ENCODE data around the gene DDC.
"Not testable (repeated sequence)": the region's sequence is repeated elsewhere in the genome, so short reads cannot be mapped to it uniquely, and the experiment has no call there.

DDC gene

DNA sequence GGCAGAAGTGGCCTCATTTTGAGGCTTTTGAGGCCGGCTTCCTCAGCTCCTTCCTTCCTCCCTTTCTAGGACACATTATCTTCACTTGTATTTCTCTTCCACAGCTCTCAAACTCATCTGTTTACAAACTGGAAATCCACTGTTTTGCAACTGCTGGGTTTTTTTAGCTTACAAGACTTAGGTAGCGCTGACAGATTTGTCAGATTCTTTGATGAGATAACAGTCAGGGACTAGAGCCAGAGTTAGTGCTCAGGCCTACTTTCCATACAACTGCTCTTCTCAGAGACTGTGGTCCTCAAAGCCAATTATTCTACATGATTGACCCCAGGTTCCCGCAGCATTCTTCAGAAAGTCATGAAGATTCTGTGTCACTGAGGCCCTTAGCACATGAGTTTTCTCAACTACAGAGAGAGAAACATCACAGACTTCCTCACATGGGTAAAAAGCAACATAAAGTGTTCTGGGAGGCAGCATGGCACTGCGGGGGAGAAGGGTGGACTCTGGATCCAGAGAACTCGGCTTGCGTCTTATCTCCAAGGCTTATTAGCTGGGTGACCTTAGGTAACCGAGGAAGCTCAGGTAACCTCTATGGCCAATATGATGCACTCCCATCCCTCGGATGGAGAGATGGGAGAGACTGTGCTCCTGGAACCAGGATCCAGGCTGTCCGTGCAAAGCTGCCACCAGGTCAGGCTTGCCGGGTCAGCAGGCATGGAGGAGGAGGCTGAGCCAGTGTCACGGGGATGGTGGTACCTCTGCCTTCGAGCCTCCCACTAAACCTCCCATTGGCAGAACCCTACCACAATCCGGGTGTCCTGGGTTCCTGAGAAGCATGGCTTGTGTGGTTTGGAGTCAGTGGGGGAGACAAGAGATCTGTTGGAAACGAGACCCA is 10.5 kb downstream of the DDC start:
- ATAC-seq (no peak), DNase-seq (no peak)

- ATAC-seq (no peak), DNase-seq (no peak)
Measured at GRCh38 chr7:50553973-50554372, 11.2 kb downstream of the DDC start.

DNA sequence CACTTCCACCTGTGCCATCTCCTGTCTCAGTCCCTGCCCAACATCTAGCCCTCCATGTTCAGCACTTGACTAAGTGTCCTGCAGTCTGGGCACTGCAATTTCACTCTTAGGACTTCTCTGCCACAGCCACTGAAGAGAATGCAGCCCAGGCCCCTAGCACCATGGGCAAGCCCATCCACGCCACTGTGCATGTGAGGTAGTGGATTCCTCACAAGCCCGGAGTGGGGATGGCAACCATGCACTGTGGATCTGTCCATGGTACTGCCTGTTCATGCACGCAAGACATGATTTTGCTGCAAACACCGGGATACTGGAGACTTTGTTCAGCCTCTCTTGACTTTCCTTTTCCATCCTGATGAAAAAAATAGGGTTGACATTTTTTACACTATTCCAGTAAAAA is 12.3 kb downstream of the DDC start:
- DNase-seq (no peak), ATAC-seq (no peak)

GRCh38 chr7:50552139-50552538 is 13.1 kb downstream of the DDC start:
- no peak for ATAC-seq
- no peak for DNase-seq

DNA sequence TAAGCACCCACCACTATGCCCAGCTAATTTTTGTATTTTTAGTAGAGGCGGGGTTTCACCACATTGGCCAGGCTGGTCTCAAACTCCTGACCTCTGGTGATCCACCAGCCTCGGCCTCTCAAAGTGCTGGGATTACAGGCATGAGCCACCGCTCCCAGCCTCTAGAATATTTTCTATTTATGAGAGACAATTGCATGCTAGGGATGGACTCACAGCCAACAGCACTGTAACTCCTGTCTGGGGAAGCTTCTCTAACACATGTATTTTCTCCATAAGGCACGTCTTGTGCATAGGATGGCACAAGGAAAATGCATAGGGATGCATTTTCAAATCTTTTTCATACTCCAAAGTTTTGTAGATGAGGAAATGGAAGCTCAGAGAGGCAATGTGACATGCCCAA is 19.6 kb downstream of the DDC start:
- ATAC-seq, DNase-seq: not testable (repeated sequence)

DNA sequence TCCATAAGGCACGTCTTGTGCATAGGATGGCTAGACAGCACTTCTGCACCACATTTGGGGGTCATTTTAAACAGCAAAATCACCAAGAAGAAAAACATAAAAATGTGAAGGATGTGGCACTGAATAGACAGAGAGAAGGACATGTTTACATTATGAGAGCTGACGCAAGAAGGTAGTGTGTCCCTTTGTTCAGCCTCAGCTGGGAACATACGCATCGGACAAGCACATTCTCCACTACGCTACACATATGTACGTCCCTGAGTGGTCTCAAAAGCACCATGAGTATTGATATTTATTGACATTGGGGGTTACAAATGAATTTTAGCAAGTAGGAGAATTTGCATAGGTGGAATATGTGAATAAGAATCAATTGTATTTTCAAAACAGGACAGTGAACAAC is 20.2 kb downstream of the DDC start:
- DNase-seq (no peak), ATAC-seq (no peak)

- ATAC-seq: no peak
Measured at GRCh38 chr7:50543776-50544442, 21.3 kb downstream of the DDC start.

GRCh38 chr7:50542132-50542531 is 23.1 kb downstream of the DDC start:
- ATAC-seq (no peak), DNase-seq (no peak)

More at GRCh38 chr7:50543776-50544442, 21.3 kb downstream of the DDC start:
- no peak for DNase-seq

DNA sequence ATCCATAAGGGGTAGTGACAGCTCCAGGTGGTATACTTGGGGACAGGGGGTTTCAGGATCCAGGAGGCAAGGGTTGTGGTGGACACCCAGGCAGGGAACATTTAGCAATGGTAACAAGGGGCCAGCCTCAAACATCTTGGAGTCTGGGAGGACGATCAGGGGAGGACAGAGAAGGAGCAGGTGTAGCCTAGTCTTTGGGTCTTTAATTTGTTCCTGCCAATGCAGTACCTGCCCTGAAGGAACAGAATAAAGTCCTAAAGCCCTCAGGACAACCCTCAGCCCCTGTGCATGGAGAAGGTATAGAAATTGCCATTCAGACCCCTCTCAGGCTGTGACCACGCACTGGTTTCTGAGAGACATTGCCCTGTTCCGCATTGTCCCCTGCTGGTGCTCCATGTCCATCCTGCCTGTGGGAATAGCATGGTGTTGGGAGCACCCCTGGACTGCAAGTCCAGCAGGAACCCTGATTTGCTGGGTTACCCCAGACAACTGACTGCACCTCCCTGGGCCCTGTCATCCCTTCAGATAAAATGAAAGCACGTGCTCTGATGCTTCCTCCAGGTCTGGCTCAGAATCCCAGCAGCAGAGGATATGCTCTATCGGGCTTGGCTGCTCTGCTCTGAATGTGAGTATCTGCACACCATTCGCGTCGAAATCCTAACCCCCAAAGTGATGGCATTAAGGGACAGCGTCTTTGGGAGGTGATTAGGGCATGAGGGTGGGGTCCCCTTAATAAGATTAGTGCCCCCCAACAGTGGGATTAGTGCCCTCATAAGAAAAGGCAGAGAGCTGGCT is 24.2 kb downstream of the DDC start:
- ATAC-seq (no peak), DNase-seq (no peak)

DNA sequence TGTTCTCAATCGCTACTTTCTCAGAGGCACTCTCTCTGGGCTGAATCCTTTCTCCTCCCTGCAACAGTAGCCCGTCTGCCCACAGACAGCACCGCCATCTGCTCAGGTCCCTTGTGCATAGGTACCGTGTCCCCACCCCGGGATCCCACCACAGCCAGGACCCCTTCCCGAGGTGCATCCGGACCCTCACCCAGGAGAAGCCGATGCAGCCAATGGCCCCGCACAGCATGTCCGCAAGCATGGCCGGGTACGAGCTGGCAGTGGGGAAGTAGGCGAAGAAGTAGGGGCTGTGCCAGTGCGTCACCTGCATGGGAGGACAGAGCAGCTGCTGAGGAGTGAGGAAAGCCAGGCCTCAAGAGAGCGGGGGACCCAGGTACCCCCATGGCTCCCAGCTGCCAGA is 25.5 kb downstream of the DDC start:
- DNase-seq: no peak
- ATAC-seq: no peak

- no peak for ATAC-seq
- no peak for DNase-seq
Measured at GRCh38 chr7:50538478-50538877, 26.7 kb downstream of the DDC start.

- ATAC-seq: no peak
- DNase-seq: no peak
Measured at GRCh38 chr7:50537417-50537816, 27.8 kb downstream of the DDC start.

GRCh38 chr7:50535291-50535711 is 29.9 kb downstream of the DDC start:
- not testable (repeated sequence) for DNase-seq, ATAC-seq

DNA sequence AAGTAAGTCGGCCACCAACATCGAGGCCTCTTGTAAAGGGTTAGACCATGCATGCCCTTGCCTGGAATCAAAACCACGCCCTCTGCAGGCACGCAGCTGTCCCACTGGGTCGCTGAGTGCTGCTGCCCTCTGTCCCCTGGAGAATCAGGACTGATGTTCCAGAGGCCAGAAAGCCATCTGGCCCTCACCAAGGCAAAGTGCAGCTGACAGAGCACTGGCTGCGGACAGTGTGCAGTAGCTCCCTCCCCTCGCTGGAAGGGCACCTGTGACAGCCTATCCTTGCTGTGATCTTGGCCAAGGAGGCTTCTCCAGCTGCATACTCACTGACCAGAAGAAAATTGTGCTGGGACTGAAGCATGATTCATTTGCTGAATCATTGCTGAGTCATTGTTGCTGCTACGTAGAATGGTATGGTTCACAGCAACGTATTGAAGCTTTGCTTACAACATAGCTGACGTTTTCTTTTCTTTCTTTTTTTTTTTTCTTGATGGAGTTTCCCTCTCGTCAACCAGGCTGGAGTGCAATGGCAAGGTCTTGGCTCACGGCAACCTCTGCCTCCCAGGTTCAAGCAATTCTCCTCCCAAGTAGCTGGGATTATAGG is 30.4 kb downstream of the DDC start:
- ATAC-seq: peak; percentile 54
- DNase-seq: no peak

- ATAC-seq (no peak), DNase-seq (no peak)
Measured at GRCh38 chr7:50533866-50534265, 31.3 kb downstream of the DDC start.

DNA sequence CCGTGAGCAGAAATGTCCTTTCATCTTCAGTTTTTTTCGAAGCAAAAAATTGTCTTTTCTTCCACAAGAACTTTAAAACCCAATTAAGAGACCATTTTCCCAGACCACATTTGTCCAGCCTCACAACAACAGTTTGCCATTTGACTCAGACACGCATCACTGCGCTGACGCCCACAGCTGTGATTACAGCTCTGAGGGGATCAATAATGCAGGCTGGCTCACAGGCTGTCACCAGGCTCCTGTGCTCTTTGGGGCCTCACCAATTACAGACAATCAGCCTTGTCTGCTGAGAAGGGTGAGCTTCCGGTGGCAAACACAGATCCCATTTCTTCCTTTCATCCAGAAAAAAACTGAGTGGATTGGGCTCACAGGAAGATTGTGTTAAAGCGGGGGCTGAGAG is 33.3 kb downstream of the DDC start:
- ATAC-seq (no peak), DNase-seq (no peak)

DNA sequence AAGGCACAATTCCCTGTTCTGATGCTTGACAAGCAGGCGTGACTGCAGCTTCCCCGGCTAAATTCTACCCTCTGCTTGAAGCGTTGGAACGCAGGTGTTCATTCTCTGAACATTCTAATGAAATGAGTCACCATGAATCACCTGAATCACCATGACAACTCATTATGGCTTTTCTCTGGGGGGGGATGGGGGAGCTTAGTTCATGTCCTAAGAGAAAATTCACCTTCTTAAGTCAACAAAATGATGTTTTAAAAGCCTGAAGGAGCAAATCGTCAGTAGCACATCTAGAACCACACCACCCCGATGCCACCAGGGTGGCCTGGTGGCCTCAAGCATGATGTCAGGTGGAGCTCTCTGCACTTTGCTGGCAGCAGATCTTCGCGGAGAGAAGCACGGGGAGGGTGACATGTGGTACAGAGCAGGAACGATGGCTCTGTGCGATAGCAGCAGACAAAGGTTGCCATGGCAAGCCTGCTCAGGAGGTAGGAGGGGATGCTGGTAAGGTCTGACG is 33.7 kb downstream of the DDC start:
- no peak for DNase-seq
- ATAC-seq: peak; percentile 41

DNA sequence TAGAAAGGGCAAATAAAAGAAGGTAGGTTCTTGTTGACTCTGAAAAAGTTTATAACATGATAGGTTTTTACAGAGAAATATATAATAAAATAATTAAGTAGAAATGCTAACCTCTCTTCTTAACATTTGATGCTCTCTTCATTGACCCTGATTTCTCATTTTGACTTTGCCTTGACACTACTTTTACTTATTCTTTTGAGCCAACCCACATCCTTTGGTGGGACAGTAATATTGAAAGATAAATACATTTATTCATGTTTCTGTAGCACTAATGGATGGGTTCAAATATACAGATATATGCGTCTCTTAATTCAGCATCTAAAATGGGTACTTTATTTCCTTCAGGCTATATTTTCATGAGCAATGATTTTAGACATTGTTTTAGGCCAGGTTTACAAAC is 34.4 kb downstream of the DDC start:
- DNase-seq: no peak
- ATAC-seq: no peak

DNA sequence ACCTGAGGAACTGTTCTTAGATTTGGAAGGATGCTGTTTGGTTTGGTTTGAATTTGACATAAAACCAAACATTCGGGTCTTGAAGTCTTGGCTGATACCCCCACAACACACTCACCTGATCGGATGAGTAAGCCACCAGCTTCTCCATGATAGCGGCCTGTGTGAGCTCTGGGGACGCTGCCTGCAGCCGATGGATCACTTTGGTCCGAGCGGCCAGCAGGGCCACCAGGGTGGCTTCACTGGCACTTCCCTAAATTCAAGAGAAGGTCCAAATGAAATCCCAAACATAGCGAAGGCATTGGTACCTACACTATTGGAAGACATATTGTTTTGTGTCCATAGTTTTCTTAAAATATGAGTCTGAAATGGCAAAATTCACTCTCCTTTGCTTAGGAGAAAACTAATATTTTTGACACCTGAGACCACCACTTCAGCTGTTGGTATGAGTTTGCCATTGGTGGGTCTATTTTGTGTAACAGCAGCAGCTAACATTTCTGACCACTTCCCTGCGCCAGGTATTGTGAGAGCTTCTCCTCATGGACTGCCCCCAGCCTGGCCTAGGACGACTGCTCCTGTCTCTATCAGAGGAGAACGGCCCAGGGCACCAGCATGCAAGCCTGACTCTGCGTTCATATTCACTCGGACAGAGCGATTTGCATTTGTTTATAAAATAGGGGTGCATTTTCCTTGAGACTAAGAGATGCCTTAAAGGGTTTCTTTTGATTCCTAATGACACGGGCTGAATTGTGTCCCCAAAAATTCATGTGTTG is 35.9 kb downstream of the DDC start:
- DNase-seq (no peak), ATAC-seq (no peak)

GRCh38 chr7:50528266-50529092 is 36.7 kb downstream of the DDC start:
- DNase-seq (no peak), ATAC-seq (no peak)

Data from stimulated activated naive CD8-positive, alpha-beta T cell treated with anti-CD3 and anti-CD28 coated beads, Interleukin-15, Interleukin-2, amounts not matched to agents 100 U/mL and 50 U/mL, for 24 hours (primary cell).